H9 (cell line): ENCODE measurements around the gene CRHBP. TPM values are rescaled to one million over a fixed set of nuclear protein-coding genes. Genes with fewer than 3 reads are reported as not detected.

ENCODE experiments used
- DNase-seq: peaks from one replicate; pipeline ENCODE4 v3.0.0-alpha.2; 2017
- H2AFZ ChIP-seq: one replicate; pipeline ENCODE4 v1.6.1; 2013; ENCODE audit warnings: mild to moderate bottlenecking, low read length, control low read depth, moderate library complexity
- H2AK5ac ChIP-seq: 2 replicates; pipeline ENCODE4 v1.6.1; 2013; ENCODE audit warnings: low read length, control low read depth, mixed read lengths; ENCODE audit not compliant: insufficient read length
- H2BK120ac ChIP-seq: one replicate; pipeline ENCODE4 v1.6.1; 2013; ENCODE audit warnings: low read depth, mild to moderate bottlenecking, low read length, control low read depth, inconsistent platforms; ENCODE audit not compliant: poor library complexity, severe bottlenecking
- H2BK12ac ChIP-seq: 2 replicates; pipeline ENCODE4 v1.6.1; 2013; ENCODE audit warnings: low read length, control low read depth, mixed read lengths, low read depth; ENCODE audit not compliant: insufficient read length
- H2BK15ac ChIP-seq: 2 replicates; pipeline ENCODE4 v1.6.1; 2013; ENCODE audit warnings: low read depth, low read length, control low read depth
- H2BK20ac ChIP-seq: one replicate; pipeline ENCODE4 v1.6.1; 2013; ENCODE audit warnings: low read depth, mild to moderate bottlenecking, low read length, control low read depth, inconsistent platforms; ENCODE audit not compliant: poor library complexity, severe bottlenecking
- H2BK5ac ChIP-seq: 2 replicates; pipeline ENCODE4 v1.6.1; 2013; ENCODE audit warnings: low read length, control low read depth, mixed read lengths; ENCODE audit not compliant: insufficient read length
- H3K14ac ChIP-seq: 2 replicates; pipeline ENCODE4 v1.6.1; 2013; ENCODE audit warnings: low read length, control low read depth; ENCODE audit not compliant: insufficient read depth
- H3K18ac ChIP-seq: 2 replicates; pipeline ENCODE4 v1.6.1; 2013; ENCODE audit warnings: low read depth, mild to moderate bottlenecking, mixed read lengths, low read length, control low read depth; ENCODE audit not compliant: insufficient read length
- H3K23ac ChIP-seq: 2 replicates; pipeline ENCODE4 v1.6.1; 2013; ENCODE audit warnings: low read length, control low read depth, mixed read lengths, low read depth; ENCODE audit not compliant: insufficient read length
- H3K23me2 ChIP-seq: 2 replicates; pipeline ENCODE4 v1.6.1; 2013; ENCODE audit warnings: low read depth, mild to moderate bottlenecking, mixed read lengths, low read length, control low read depth; ENCODE audit not compliant: insufficient read length, poor library complexity, severe bottlenecking
- H3K27ac ChIP-seq: 2 replicates; pipeline ENCODE4 v1.5.1; 2013; ENCODE audit warnings: low read length, control low read depth, mixed read lengths, low read depth; ENCODE audit not compliant: insufficient read length
- H3K27me3 ChIP-seq: 2 replicates; pipeline ENCODE4 v1.6.1; 2013; ENCODE audit warnings: low read length, control low read depth, inconsistent platforms; ENCODE audit not compliant: insufficient read depth
- H3K4ac ChIP-seq: 2 replicates; pipeline ENCODE4 v1.6.1; 2013; ENCODE audit warnings: low read depth, mild to moderate bottlenecking, control low read depth, inconsistent platforms, low read length, moderate library complexity
- H3K4me1 ChIP-seq: 2 replicates; pipeline ENCODE4 v1.6.1; 2013; ENCODE audit warnings: low read length, control low read depth, inconsistent platforms; ENCODE audit not compliant: insufficient read depth
- H3K4me2 ChIP-seq: 2 replicates; pipeline ENCODE4 v1.6.1; 2013; ENCODE audit warnings: low read length, control low read depth, mixed read lengths; ENCODE audit not compliant: insufficient read length, insufficient read depth
- H3K56ac ChIP-seq: 2 replicates; pipeline ENCODE4 v1.6.1; 2013; ENCODE audit warnings: low read depth, mild to moderate bottlenecking, mixed read lengths, low read length, control low read depth; ENCODE audit not compliant: insufficient read length
- H3K79me1 ChIP-seq: 2 replicates; pipeline ENCODE4 v1.6.1; 2013; ENCODE audit warnings: low read depth, mild to moderate bottlenecking, moderate library complexity, low read length, control low read depth, inconsistent platforms; ENCODE audit not compliant: insufficient read depth, poor library complexity, severe bottlenecking
- H3K79me2 ChIP-seq: 2 replicates; pipeline ENCODE4 v1.6.1; 2013; ENCODE audit warnings: low read length, control low read depth, inconsistent platforms; ENCODE audit not compliant: insufficient read depth
- H3K9ac ChIP-seq: 2 replicates; pipeline ENCODE4 v1.6.1; 2013; ENCODE audit warnings: low read length, control low read depth, mixed read lengths; ENCODE audit not compliant: insufficient read length; ENCODE audit errors: extremely low read depth
- H3K9me3 ChIP-seq: one replicate; pipeline ENCODE4 v1.6.1; 2013; ENCODE audit warnings: low read depth, low read length, inconsistent platforms; ENCODE audit not compliant: control insufficient read depth
- H3T11ph ChIP-seq: one replicate; pipeline ENCODE4 v1.6.1; 2013; ENCODE audit warnings: mild to moderate bottlenecking, low read length, control low read depth, inconsistent platforms
- H4K20me1 ChIP-seq: one replicate; pipeline ENCODE4 v1.6.1; 2013; ENCODE audit not compliant: control insufficient read depth, insufficient read length, insufficient read depth
- H4K5ac ChIP-seq: 2 replicates; pipeline ENCODE4 v1.6.1; 2013; ENCODE audit warnings: low read depth, mild to moderate bottlenecking, mixed read lengths, low read length, control low read depth; ENCODE audit not compliant: insufficient read length
- H4K8ac ChIP-seq: replicated peaks from 2 replicates; pipeline ENCODE4 v1.6.1; 2013; ENCODE audit warnings: low read length, control low read depth, mixed read lengths, low read depth; ENCODE audit not compliant: insufficient read length
- H4K91ac ChIP-seq: 2 replicates; pipeline ENCODE4 v1.6.1; 2013; ENCODE audit warnings: low read depth, mild to moderate bottlenecking, moderate library complexity, mixed read lengths, low read length, control low read depth; ENCODE audit not compliant: insufficient read length
- H3K27ac Mint-ChIP-seq, 3 experiments: 2 replicates in 2 of 3; 3 replicates in 1 of 3; pipeline ENCODE4 v1.8.0; 2020 to 2021; ENCODE audit warnings: mixed read lengths in 3 of 3, mild to moderate bottlenecking in 1 of 3, moderate library complexity in 1 of 3
- H3K27me3 Mint-ChIP-seq: 2 replicates; pipeline ENCODE4 v1.8.0; 2021; ENCODE audit warnings: low read depth, mild to moderate bottlenecking, moderate library complexity, mixed read lengths
- H3K36me3 Mint-ChIP-seq, 3 experiments: 2 replicates in 2 of 3; 3 replicates in 1 of 3; pipeline ENCODE4 v1.8.0; 2020 to 2021; ENCODE audit warnings: low read depth in 3 of 3, mixed read lengths in 3 of 3; ENCODE audit not compliant: insufficient read depth in 1 of 3
- H3K4me1 Mint-ChIP-seq, 2 experiments: 2 replicates each; pipeline ENCODE4 v1.8.0; 2020; ENCODE audit warnings: mixed read lengths in 2 of 2
- H3K4me3 Mint-ChIP-seq, 2 experiments: 2 replicates in 1 of 2; 3 replicates in 1 of 2; pipeline ENCODE4 v1.8.0; 2020 to 2021; ENCODE audit warnings: mild to moderate bottlenecking in 2 of 2, mixed read lengths in 2 of 2, moderate library complexity in 1 of 2
- H3K9me3 Mint-ChIP-seq, 2 experiments: 2 replicates in 1 of 2; 3 replicates in 1 of 2; pipeline ENCODE4 v1.8.0; 2020; ENCODE audit warnings: mild to moderate bottlenecking in 2 of 2, mixed read lengths in 2 of 2, moderate library complexity in 1 of 2
- CTCF ChIP-seq: fragments of 200-600 bp; sonication (generic); conservative IDR thresholded peaks from 3 replicates; pipeline ENCODE4 v1.8.0; 2021; ENCODE audit warnings: antibody characterized with exemption, mild to moderate bottlenecking
- WGBS: extraction: QIAGEN DNeasy Blood & Tissue Kit; methylation state at CpG from one replicate; pipeline ENCODE4 v1.1.7; 2013; ENCODE audit warnings: missing lambda C conversion rate, low lambda C conversion rate, mixed read lengths; ENCODE audit not compliant: insufficient read length; ENCODE audit errors: extremely low coverage; 5-methylcytosine and 5-hydroxymethylcytosine counted together
- total RNA-seq: library from RNA; stranded (reverse); gene quantifications from 2 replicates; pipeline ENCODE4 v1.2.1, GENCODE V29; 2021

CRHBP gene
- total RNA-seq, 1 experiment from 2014 or later: not detected

GRCh38 chr5:76941442-76941841 lies 11.4 kb upstream of the CRHBP start:
- no peak overlapping the region for H2AK5ac ChIP-seq
- no peak overlapping the region for H3K23ac ChIP-seq
- H2BK12ac ChIP-seq: no peak overlapping the region
- Mint-ChIP-seq H3K4me1 (peaks cover 3 to 7% of the 10 kb centered on the region in 2 experiments; a peak in 2 of 4 replicates), H3K36me3 (no peaks in the 10 kb centered on the region; a peak in 2 of 7 replicates), H3K9me3 (no peaks in the 10 kb centered on the region), H3K4me3 (no peak overlapping the region), H3K27ac (no peak overlapping the region), H3K27me3 (no peaks in the 10 kb centered on the region; the same call in 1 of the 2 replicates)
- H3K9me3 ChIP-seq: no peaks in the 10 kb centered on the region
- H4K20me1 ChIP-seq: no peaks in the 10 kb centered on the region
- no peaks in the 10 kb centered on the region for H3K23me2 ChIP-seq
- H3K4me1 ChIP-seq: no peaks in the 10 kb centered on the region
- H3K18ac ChIP-seq: no peak overlapping the region
- no peak overlapping the region for H3K14ac ChIP-seq
- H3K4me2 ChIP-seq: no peak overlapping the region
- H2BK15ac ChIP-seq: no peak overlapping the region
- H3T11ph ChIP-seq: no peak overlapping the region
- H3K27ac ChIP-seq: no peak overlapping the region
- no peak overlapping the region for H2BK120ac ChIP-seq
- H2BK20ac ChIP-seq: no peak overlapping the region
- no peak overlapping the region for H3K9ac ChIP-seq
- H4K8ac ChIP-seq: no peak overlapping the region
- no peaks in the 10 kb centered on the region for H3K79me2 ChIP-seq
- no peak for DNase-seq
- no peak for TF ChIP-seq CTCF
- no peak overlapping the region for H3K56ac ChIP-seq
- H4K5ac ChIP-seq: no peak overlapping the region
- no peaks in the 10 kb centered on the region for H3K27me3 ChIP-seq
- H2AFZ ChIP-seq: no peak overlapping the region
- H2BK5ac ChIP-seq: no peak overlapping the region
- WGBS: no CpG with 5 or more reads among the region's 3 CpGs
- no peak overlapping the region for H4K91ac ChIP-seq
- H3K4ac ChIP-seq: no peak overlapping the region
- H3K79me1 ChIP-seq: no peaks in the 10 kb centered on the region
